ENCODE data around the gene CXCL13.
"Not testable (repeated sequence)": the region's sequence is repeated elsewhere in the genome, so short reads cannot be mapped to it uniquely, and the experiment has no call there.

Gene CXCL13

GRCh38 chr4:77605210-77605902 lies at the start of gene CXCL13:
Gene CXCL13 (plus strand): TSS chr4:77605820. CDS start chr4:77605866, 46 bp downstream.
- no peak for DNase-seq

GRCh38 chr4:77560170-77560569 lies 45.5 kb upstream of the CXCL13 start:
- DNase-seq, result no peak

GRCh38 chr4:77561720-77562119 lies 43.9 kb upstream of the CXCL13 start:
- not testable (repeated sequence) for DNase-seq

GRCh38 chr4:77564231-77564630 lies 41.4 kb upstream of the CXCL13 start:
- peak; percentile 3 for DNase-seq

- no peak for DNase-seq
Measured at GRCh38 chr4:77566148-77566547, 39.5 kb upstream of the CXCL13 start.

- no peak for DNase-seq
Measured at GRCh38 chr4:77567549-77567948, 38.1 kb upstream of the CXCL13 start.

GRCh38 chr4:77570508-77571214 lies 35.0 kb upstream of the CXCL13 start:
- DNase-seq, result not testable (repeated sequence)

GRCh38 chr4:77576351-77576750 lies 29.3 kb upstream of the CXCL13 start:
- no peak for DNase-seq

- no peak for DNase-seq
Measured at GRCh38 chr4:77578145-77578544, 27.5 kb upstream of the CXCL13 start.

GRCh38 chr4:77579406-77580076 lies 26.1 kb upstream of the CXCL13 start:
- DNase-seq, result no peak

GRCh38 chr4:77581724-77582123 lies 23.9 kb upstream of the CXCL13 start:
- no peak for DNase-seq

- no peak for DNase-seq
Measured at GRCh38 chr4:77582156-77582555, 23.5 kb upstream of the CXCL13 start.

- DNase-seq, result no peak
Measured at GRCh38 chr4:77582711-77583110, 22.9 kb upstream of the CXCL13 start.

- no peak for DNase-seq
Measured at GRCh38 chr4:77586951-77587383, 18.7 kb upstream of the CXCL13 start.

- DNase-seq, result no peak
Measured at GRCh38 chr4:77590482-77590881, 15.1 kb upstream of the CXCL13 start.

GRCh38 chr4:77591532-77591931 lies 14.1 kb upstream of the CXCL13 start:
- no peak for DNase-seq

GRCh38 chr4:77593101-77593500 lies 12.5 kb upstream of the CXCL13 start:
- no peak for DNase-seq

- DNase-seq, result no peak
Measured at GRCh38 chr4:77593993-77594392, 11.6 kb upstream of the CXCL13 start.

GRCh38 chr4:77595364-77595973 lies 10.2 kb upstream of the CXCL13 start:
- no peak for DNase-seq

GRCh38 chr4:77599378-77599777 lies 6.2 kb upstream of the CXCL13 start:
- no peak for DNase-seq

GRCh38 chr4:77600521-77601451 lies 4.8 kb upstream of the CXCL13 start:
- peak; percentile 22 for DNase-seq

GRCh38 chr4:77601614-77602187 lies 3.9 kb upstream of the CXCL13 start:
- DNase-seq, result no peak

Data from NCI-H774 (cell line).